ENCODE results near the gene NTM.
A peak's percentile ranks its signal among the peaks of the same experiment; 100 is the strongest.
"Not testable (repeated sequence)": the region's sequence is repeated elsewhere in the genome, so short reads cannot be mapped to it uniquely, and the experiment has no call there.

NTM gene

DNA sequence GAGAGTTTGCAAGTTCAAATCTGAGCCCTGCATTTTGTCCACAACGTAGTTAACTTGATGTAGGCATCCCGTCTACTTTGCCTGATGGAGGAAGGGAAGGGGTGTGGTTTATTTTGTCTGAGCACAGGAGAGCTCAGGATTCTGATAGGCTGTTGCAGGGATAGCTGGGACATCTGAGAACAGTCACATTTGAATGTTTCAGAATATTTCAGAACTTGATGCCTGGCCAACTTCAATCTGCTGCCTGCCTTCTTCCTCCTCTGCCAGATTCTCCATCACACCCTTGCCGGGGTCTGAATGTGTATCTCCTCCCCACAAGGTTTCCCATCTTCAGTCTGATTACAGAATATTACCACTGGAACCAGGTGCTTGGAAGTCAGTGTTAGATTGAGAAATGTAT, 51.6 kb downstream of the NTM start:
- no peak for DNase-seq (ENCODE audit: low read depth)

DNA sequence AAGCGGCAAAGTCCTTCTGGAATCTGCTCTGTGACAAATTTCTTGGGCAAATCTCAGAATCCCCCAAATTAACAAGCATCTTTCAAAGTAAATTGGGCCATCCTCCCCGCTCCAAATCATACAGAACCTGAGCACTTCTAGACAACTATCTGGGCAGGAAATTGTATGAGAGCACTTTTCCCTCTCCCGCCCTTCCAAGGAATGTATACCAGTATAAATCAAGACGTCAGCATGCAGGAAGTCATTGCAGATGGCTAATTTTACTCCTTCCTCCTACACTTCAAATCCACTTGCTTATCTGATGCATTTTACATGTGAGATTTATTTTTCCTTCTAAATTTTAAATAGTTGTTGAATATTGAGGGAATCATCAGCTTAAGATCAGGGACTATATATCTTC, 52.1 kb downstream of the NTM start:
- DNase-seq (ENCODE audit: low read depth) = no peak

- DNase-seq (ENCODE audit: low read depth) = peak; percentile 5
These were observed 53.3 kb downstream of the NTM start for GRCh38 chr11:131423688-131424087.

DNA sequence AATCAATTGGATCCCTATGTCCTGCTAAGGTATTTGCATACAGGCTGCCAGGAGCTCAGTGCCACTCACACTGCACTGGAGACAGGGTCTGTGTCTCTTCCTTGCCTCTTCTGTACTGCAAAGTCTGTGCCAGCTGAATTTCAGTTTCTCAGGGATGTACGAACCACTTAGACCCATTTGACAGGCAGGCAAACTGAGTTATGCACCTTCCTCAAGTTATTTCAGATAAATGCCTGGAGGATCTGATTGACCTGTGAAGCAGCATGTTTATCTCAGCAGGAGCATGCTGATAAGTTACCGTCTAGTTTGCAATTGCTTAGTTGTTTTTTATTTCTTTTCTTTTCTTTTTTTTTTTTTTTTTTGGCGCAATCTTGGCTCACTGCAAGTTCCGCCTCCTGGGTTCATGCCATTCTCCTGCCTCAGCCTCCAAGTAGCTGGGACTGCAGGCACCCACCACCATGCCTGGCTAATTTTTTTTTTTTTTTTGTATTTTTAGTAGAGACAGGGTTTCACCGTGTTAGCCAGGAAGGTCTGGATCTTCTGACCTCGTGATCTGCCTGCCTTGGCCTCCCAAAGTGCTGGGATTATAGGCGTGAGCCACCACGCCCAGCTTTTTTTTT, 54.0 kb downstream of the NTM start:
- DNase-seq (ENCODE audit: low read depth) = not testable (repeated sequence)

DNA sequence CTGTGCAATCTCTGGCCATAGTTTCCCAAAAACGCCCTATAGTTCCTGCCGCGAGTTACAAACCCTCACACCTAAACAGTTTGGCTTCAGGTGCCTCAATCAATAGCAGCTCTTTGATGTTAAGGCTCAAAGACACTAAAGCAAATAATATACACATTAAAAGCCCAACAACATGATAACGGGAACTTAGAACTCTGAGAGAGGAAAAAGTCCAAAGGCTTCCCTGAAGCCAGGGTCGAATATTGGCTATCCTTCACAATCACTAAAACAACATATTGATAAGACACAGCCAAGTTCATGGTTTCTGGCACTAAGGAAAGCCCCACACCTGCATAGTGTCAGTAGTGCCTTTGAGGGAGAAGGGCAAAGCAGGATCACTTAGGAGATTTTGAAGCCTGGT, 54.9 kb downstream of the NTM start:
- no peak for DNase-seq (ENCODE audit: low read depth)

GRCh38 chr11:131428853-131429252, 58.4 kb downstream of the NTM start:
- DNase-seq (ENCODE audit: low read depth) = no peak

GRCh38 chr11:131430473-131431208, 60.2 kb downstream of the NTM start:
- DNase-seq (ENCODE audit: low read depth) = no peak

DNA sequence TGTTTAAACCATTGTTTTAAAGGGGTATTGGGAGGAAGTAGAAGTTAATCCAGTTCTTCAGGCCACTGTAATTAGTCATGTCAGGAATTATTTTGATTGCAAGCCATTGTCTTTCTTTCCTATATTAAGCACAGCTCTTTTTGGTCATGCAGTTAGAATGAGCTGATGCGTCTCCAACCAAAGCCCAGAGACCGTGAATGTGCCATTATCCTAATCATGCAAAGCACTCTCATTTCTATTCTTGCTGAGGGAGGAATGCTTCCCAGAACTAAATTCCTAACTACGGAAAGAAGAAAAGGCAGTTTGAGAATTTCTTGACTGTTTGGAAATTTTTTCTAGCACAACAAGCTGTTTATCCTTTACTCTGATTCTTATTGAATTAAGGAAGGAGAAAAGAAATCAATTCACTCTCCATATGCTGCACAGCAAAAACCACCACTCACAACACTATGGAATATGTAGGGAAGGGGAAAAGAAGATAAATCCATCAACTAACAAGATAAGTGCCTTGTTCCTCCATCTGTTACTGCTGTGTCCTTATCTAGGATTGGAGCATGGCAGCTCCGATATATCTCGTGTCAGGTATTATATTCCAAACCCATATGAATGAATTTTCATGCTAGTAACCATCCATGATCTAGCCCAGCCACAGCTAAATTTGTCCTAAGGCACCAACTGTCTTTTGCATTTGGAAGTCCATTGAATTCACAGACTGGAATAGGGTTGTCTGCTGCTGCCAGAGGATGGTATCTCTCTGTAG, 70.8 kb downstream of the NTM start:
- no peak for DNase-seq (ENCODE audit: low read depth)

- DNase-seq (ENCODE audit: low read depth) = no peak
These were observed 76.3 kb downstream of the NTM start for GRCh38 chr11:131446590-131447275.

DNA sequence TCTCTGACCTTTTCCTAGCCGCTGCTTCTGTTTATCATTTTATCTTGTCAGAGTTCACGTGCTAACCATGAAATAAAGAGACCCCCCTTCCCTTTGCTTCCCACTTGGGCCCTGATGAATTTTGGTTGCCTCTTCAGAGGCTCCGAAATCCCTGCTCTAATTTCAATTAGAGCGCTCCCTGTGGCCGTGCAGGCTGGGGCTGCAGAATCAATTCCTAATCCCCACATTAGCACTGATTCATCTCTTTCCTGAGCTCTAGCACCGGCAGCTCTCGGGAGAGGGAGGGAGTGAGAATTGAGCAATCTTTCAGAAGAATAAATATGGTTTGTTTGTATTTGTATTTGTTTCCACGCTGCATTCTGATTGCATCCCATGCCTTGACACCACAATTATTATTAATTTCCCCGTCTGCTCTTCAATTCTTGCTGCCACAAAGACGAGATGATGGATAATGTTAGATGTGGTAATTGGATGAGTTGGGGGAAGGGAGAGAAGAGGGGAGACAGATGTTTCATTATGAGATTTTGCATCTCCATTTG, 76.9 kb downstream of the NTM start:
- DNase-seq (ENCODE audit: low read depth) = no peak

- no peak for DNase-seq (ENCODE audit: low read depth)
These were observed 77.5 kb downstream of the NTM start for GRCh38 chr11:131447898-131448297.

- no peak for DNase-seq (ENCODE audit: low read depth)
These were observed 78.9 kb downstream of the NTM start for GRCh38 chr11:131449036-131450019.

DNA sequence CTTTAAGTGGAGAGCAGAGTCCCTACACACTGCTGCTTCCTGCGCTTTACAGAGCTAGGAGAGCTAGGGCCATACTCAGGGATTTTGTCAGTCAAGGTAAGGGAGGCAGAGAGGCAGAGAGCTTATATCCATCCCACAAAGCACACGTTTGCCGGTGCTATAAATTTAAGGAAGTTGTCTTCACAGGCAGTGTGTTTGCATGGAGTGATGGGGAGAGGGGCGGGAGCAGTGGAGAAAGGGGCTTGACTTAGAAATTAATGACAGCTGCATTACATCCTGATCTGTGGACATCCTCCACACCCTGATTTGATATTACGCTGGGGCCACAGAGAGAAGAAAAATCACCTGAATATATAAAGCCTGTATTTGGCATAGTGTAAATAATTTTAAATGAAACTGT, 84.1 kb downstream of the NTM start:
- no peak for DNase-seq (ENCODE audit: low read depth)

- no peak for DNase-seq (ENCODE audit: low read depth)
These were observed 84.6 kb downstream of the NTM start for GRCh38 chr11:131454989-131455388.

GRCh38 chr11:131455843-131456704, 85.7 kb downstream of the NTM start:
- no peak for DNase-seq (ENCODE audit: low read depth)

GRCh38 chr11:131457163-131457562, 86.7 kb downstream of the NTM start:
- no peak for DNase-seq (ENCODE audit: low read depth)

GRCh38 chr11:131458421-131458820, 88.0 kb downstream of the NTM start:
- DNase-seq (ENCODE audit: low read depth) = no peak

DNA sequence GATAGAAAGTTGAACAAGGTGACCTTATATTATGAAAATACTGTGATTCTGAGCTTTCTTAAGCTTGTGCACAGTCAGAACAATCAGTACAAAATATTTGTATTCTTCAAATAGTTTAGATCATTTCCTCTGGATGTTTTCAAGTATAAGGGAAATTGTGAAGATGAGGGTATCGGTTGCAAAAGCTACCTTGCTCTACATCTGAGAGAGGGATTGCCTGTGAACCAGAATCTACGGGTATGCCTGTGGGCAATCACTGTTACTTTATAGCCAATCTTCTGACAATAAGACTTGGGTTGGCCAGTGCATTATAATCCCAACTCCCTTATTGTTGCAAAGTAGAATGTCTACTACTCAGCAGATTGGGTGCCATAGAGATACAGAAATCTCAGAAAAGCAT, 90.5 kb downstream of the NTM start:
- DNase-seq (ENCODE audit: low read depth) = no peak

DNA sequence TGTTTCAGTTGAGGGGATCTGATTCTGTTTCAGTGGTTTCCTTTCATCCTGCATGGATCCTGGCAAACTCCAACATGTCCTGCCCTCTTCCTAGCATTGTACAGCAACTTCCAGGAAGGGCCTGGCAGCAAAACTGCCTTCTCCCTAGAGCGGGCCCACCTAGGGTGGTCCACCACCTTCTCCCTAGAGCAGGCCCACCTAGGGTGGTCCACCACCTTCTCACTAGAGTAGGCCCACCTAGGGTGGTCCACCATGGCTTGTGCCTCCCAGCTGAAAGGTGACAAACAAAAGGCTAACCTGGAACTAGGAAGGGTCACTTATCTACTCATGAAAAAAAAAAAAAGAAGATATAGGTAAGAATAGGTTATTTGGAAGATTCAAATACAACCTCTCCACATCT, 92.2 kb downstream of the NTM start:
- no peak for DNase-seq (ENCODE audit: low read depth)

DNA sequence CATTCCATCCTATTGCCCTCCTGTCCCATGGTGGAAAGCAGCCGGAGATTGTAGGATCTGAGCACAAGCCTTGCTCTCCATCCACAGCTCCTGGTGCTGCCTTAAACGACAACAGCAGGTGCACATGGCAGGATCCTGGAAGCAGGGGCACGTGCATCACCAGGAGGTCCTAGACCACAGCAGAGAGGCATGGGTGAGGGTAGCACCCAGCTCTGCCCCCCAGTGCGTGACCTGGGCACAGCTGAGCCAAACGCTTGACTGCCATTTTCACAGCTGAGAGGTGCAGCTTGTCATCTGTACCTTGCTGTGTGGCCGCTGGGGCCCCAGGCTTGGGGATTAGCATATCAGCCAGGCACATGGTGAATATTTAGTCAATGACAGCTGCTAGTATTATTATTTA, 92.7 kb downstream of the NTM start:
- DNase-seq (ENCODE audit: low read depth) = no peak

Measured in ELR (cell line).